NCI-H2196 treated with DMSO at 0.1 percent for 48 hours (cell line): ENCODE results near the gene CDKN2B.

Experiments used
- DNase-seq: peaks from one replicate; lab custom pipeline; 2025; ENCODE audit not compliant: unreplicated experiment; lab: John Stamatoyannopoulos, UW

Gene CDKN2B

GRCh38 chr9:21995006-21995665, 14.0 kb downstream of the CDKN2B start:
- DNase-seq: peak; percentile 70

GRCh38 chr9:21994556-21995005, 14.5 kb downstream of the CDKN2B start, which contains the start of gene CDKN2B-AS1:
Gene CDKN2B-AS1, plus strand, starts transcription at chr9:21994791.
- DNase-seq: peak; percentile 85

- DNase-seq: peak; percentile 85
Observed at GRCh38 chr9:21993893-21994555, 15.1 kb downstream of the CDKN2B start, which contains the start of gene CDKN2A. Gene CDKN2A, minus strand, starts transcription at chr9:21994392.

- DNase-seq: no peak
Observed at GRCh38 chr9:21993007-21993406, 16.1 kb downstream of the CDKN2B start.

GRCh38 chr9:21991072-21991959, 17.8 kb downstream of the CDKN2B start:
- DNase-seq: no peak

- DNase-seq: no peak
Observed at GRCh38 chr9:21989440-21990189, 19.5 kb downstream of the CDKN2B start.

- DNase-seq: no peak
Observed at GRCh38 chr9:21988056-21988990, 20.8 kb downstream of the CDKN2B start.

GRCh38 chr9:21985964-21986667, 23.0 kb downstream of the CDKN2B start:
- no peak for DNase-seq

GRCh38 chr9:21984101-21984500, 25.0 kb downstream of the CDKN2B start:
- no peak for DNase-seq

GRCh38 chr9:21983561-21983935, 25.6 kb downstream of the CDKN2B start:
- no peak for DNase-seq

GRCh38 chr9:21982861-21983560, 26.1 kb downstream of the CDKN2B start:
- DNase-seq: no peak

GRCh38 chr9:21982391-21982790, 26.7 kb downstream of the CDKN2B start:
- no peak for DNase-seq

GRCh38 chr9:21976334-21976875, 32.7 kb downstream of the CDKN2B start:
- no peak for DNase-seq

- peak; percentile 73 for DNase-seq
Observed at GRCh38 chr9:21974722-21975409, 34.2 kb downstream of the CDKN2B start.

GRCh38 chr9:21974343-21974721, 34.8 kb downstream of the CDKN2B start:
- no peak for DNase-seq

GRCh38 chr9:21972361-21972760, 36.7 kb downstream of the CDKN2B start:
- no peak for DNase-seq

GRCh38 chr9:21970800-21971640, 38.1 kb downstream of the CDKN2B start:
- DNase-seq: no peak
